ENCODE results near the gene ARHGAP27.
A peak's percentile ranks its signal among the peaks of the same experiment; 100 is the strongest.

The ARHGAP27 gene

DNA sequence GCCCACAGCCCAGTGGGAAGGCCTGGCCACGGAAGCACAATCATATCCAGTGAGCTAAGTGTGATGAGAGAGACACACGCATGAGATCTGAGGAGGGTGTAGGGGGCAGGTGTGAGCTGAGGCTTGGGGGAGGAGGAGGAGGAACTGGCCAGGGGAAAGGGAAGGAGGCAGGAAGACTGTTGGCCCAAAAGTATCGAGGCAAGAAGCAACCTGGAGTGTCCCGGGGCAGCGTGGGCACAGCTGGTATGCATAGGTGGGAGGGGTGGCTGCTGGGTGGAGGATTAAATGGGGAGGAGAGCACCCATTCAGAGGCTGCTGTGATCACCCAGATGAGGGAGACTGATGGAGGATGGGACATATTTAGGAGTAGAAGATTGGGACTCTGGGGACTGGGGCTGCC is 41.4 kb downstream of the ARHGAP27 start:
- Histone ChIP-seq H3K9me3 (ENCODE audit: insufficient read depth, low read length) (no peaks in the 10 kb centered on the region), H3K9ac (ENCODE audit: insufficient read length, low read depth) (no peak overlapping the region), H3K4me3 (ENCODE audit: insufficient read length, low read depth) (no peak overlapping the region), H3K27me3 (ENCODE audit: insufficient read depth, insufficient read length) (no peaks in the 10 kb centered on the region), H3K4me1 (ENCODE audit: insufficient read depth, insufficient read length) (peaks cover 10% of the 10 kb centered on the region), H3K36me3 (ENCODE audit: insufficient read depth, insufficient read length, low read length) (peaks cover 7% of the 10 kb centered on the region)
- no peak for DNase-seq (ENCODE audit: low read depth, low spot score)
- TF ChIP-seq SUZ12 (IDR thresholded peaks at IDR 0.05; ENCODE audit: extremely low read depth, insufficient read depth, insufficient read length) = no peak
- TF ChIP-seq YY1 (IDR thresholded peaks at IDR 0.05; ENCODE audit: insufficient read depth, insufficient read length) = no peak
- TF ChIP-seq ZNF274 (IDR thresholded peaks at IDR 0.05; ENCODE audit: low read depth, low read length) = no peak

DNA sequence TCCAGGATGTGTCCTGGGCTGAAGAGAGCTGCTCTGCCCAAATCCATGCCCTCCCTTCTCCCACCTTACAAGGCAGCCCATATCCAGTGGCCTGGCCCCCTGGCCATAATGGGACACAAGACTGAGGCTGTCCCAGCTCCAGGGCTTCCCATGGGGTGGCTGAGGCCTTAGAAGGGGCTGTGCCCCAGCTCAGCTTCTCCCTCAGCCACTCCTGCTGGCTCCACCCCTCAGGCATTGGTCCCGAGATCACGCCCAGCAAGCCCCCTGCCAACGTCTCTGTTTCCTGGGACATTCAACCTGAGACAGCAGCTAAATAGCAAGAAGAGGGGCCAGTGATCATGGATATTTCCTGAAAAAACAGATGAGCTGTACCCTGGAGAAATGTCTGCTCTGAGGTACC is 43.3 kb downstream of the ARHGAP27 start:
- H3K4me1 ChIP-seq (ENCODE audit: insufficient read depth, insufficient read length) = peaks cover 4% of the 10 kb centered on the region
- DNase-seq (ENCODE audit: low read depth, low spot score) = no peak

DNA sequence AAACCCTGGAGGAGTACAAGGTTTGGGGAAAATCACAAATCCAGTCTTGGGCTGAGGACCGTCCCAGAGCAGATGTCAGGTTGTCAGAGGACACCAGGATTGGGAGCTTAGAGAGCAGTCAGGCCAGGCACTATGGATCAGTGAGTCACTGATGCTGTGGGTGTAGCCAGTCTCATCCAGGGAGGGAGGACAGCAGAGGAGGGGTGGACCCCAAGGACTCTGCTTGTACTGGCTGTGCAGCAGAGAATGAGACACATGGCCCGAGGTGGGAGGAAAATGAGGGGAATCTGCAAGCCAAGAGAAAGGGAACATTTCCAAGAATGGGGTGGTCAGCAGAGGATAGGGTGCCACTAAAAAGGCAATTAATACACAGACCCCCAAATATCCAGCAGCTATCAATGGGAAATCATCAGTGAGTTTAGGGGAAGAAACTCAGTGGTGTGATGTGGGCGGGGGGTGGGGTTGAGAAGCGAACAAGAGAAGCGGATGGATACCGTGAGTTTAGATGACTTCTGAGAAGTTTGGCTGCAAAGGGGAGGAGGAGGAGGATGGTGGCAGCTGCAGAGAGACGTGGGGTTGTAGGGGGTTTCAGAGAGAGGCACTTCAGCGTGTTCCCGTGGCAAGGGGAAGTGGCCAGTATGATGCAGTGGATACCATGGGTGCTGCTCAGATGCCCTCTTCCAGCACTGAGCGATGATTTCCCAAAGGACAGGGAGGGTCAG is 43.9 kb downstream of the ARHGAP27 start:
- H3K4me3 ChIP-seq (ENCODE audit: insufficient read length, low read depth) = no peak overlapping the region
- peaks cover 4% of the 10 kb centered on the region for H3K4me1 ChIP-seq (ENCODE audit: insufficient read depth, insufficient read length)

More for the DNA sequence above, 43.3 kb downstream of the ARHGAP27 start:
- Histone ChIP-seq H3K27me3 (ENCODE audit: insufficient read depth, insufficient read length) (no peaks in the 10 kb centered on the region), H3K4me3 (ENCODE audit: insufficient read length, low read depth) (no peak overlapping the region), H3K9ac (ENCODE audit: insufficient read length, low read depth) (no peak overlapping the region), H3K9me3 (ENCODE audit: insufficient read depth, low read length) (no peaks in the 10 kb centered on the region), H3K36me3 (ENCODE audit: insufficient read depth, insufficient read length, low read length) (peaks cover 3% of the 10 kb centered on the region)
- no peak for TF ChIP-seq SUZ12 (IDR thresholded peaks at IDR 0.05; ENCODE audit: extremely low read depth, insufficient read depth, insufficient read length)
- no peak for TF ChIP-seq YY1 (IDR thresholded peaks at IDR 0.05; ENCODE audit: insufficient read depth, insufficient read length)
- TF ChIP-seq ZNF274 (IDR thresholded peaks at IDR 0.05; ENCODE audit: low read depth, low read length) = no peak

DNA sequence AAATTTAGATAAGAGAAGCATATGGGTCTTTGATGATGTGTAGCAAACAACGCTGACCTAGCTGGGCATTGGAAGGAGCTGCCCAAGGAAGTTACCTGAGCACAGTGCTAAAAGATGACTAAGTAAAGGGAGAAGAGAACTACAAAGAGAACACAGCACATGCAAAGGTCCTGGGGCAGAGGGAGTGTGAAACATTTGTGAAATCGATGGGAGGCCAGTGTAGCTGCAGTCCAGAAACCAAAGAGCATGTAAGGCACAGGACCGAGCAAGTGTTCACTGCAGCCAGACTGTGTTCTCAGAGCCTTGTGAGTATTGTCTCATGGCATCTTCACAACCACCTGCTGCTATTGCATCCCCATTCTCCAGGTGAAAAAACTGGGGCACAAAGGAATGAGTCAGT is 44.9 kb downstream of the ARHGAP27 start:
- Histone ChIP-seq H3K4me3 (ENCODE audit: insufficient read length, low read depth) (no peak overlapping the region), H3K4me1 (ENCODE audit: insufficient read depth, insufficient read length) (peaks cover 4% of the 10 kb centered on the region), H3K9me3 (ENCODE audit: insufficient read depth, low read length) (no peaks in the 10 kb centered on the region), H3K27me3 (ENCODE audit: insufficient read depth, insufficient read length) (no peaks in the 10 kb centered on the region), H3K36me3 (ENCODE audit: insufficient read depth, insufficient read length, low read length) (no peaks in the 10 kb centered on the region), H3K9ac (ENCODE audit: insufficient read length, low read depth) (no peak overlapping the region)
- TF ChIP-seq SUZ12 (IDR thresholded peaks at IDR 0.05; ENCODE audit: extremely low read depth, insufficient read depth, insufficient read length) (no peak), YY1 (IDR thresholded peaks at IDR 0.05; ENCODE audit: insufficient read depth, insufficient read length) (no peak), ZNF274 (IDR thresholded peaks at IDR 0.05; ENCODE audit: low read depth, low read length) (no peak)
- no peak for DNase-seq (ENCODE audit: low read depth, low spot score)

More for the DNA sequence above, 43.9 kb downstream of the ARHGAP27 start:
- no peak for TF ChIP-seq YY1 (IDR thresholded peaks at IDR 0.05; ENCODE audit: insufficient read depth, insufficient read length)
- TF ChIP-seq SUZ12 (IDR thresholded peaks at IDR 0.05; ENCODE audit: extremely low read depth, insufficient read depth, insufficient read length) = no peak
- no peak for TF ChIP-seq ZNF274 (IDR thresholded peaks at IDR 0.05; ENCODE audit: low read depth, low read length)
- DNase-seq (ENCODE audit: low read depth, low spot score) = no peak
- Histone ChIP-seq H3K36me3 (ENCODE audit: insufficient read depth, insufficient read length, low read length) (no peaks in the 10 kb centered on the region), H3K9me3 (ENCODE audit: insufficient read depth, low read length) (no peaks in the 10 kb centered on the region), H3K9ac (ENCODE audit: insufficient read length, low read depth) (no peak overlapping the region), H3K27me3 (ENCODE audit: insufficient read depth, insufficient read length) (no peaks in the 10 kb centered on the region)

DNA sequence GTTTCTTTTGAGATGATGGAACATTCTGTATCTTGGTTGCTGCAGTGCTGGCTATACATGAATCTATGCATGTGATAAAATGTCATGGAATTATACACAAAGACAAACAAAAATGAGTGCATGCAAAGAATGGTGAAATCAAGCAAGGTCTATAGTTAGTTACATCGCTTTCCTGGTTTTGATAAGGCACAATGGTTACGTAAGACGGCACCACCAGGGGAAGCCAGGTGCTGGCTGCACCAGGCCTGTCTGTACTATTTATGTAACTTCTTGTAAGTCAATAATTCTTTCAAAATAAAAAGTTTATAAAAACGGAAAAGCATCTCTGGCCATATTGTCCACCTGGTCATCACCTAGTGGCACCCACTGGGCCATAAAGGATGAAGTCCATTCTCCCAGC is 46.5 kb downstream of the ARHGAP27 start:
- Histone ChIP-seq H3K27me3 (ENCODE audit: insufficient read depth, insufficient read length) (no peaks in the 10 kb centered on the region), H3K4me1 (ENCODE audit: insufficient read depth, insufficient read length) (peaks cover 4% of the 10 kb centered on the region), H3K4me3 (ENCODE audit: insufficient read length, low read depth) (no peak overlapping the region), H3K9me3 (ENCODE audit: insufficient read depth, low read length) (no peaks in the 10 kb centered on the region), H3K36me3 (ENCODE audit: insufficient read depth, insufficient read length, low read length) (no peaks in the 10 kb centered on the region), H3K9ac (ENCODE audit: insufficient read length, low read depth) (no peak overlapping the region)
- TF ChIP-seq YY1 (IDR thresholded peaks at IDR 0.05; ENCODE audit: insufficient read depth, insufficient read length) = no peak
- TF ChIP-seq ZNF274 (IDR thresholded peaks at IDR 0.05; ENCODE audit: low read depth, low read length) = no peak
- no peak for TF ChIP-seq SUZ12 (IDR thresholded peaks at IDR 0.05; ENCODE audit: extremely low read depth, insufficient read depth, insufficient read length)
- DNase-seq (ENCODE audit: low read depth, low spot score) = no peak

DNA sequence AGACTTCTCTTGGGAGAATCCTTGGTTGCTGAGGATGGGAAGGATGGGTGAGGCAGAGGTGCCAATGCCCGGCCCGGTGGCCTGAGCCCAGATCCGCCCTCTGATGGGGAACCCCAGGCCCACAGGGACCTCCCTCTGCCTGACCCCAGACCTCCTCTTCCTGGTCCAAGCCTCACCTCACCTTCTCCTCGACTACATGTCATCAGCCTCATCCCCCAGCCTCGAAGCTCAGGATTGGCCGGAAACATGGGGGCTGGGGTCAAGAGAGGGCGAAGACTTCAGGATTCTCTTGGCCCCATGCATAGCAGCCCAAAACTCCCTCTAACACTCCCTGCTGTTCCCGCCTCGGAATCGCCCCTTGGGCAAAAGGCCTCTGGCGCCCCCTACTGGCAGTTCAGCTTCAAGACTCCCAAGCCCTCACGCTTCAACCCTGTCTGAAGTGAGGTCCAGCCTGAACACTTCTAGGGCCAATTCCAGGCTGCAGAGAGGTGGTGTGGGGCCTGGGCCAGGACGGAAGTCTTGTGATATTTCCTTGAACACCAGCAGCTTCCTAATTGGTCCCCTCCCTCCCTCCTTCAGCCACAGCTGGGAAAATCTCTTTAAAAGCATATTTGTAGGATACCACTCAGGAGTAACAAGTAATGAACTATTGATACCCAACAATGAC is 47.2 kb downstream of the ARHGAP27 start:
- DNase-seq (ENCODE audit: low read depth, low spot score) = peak; percentile 74

DNA sequence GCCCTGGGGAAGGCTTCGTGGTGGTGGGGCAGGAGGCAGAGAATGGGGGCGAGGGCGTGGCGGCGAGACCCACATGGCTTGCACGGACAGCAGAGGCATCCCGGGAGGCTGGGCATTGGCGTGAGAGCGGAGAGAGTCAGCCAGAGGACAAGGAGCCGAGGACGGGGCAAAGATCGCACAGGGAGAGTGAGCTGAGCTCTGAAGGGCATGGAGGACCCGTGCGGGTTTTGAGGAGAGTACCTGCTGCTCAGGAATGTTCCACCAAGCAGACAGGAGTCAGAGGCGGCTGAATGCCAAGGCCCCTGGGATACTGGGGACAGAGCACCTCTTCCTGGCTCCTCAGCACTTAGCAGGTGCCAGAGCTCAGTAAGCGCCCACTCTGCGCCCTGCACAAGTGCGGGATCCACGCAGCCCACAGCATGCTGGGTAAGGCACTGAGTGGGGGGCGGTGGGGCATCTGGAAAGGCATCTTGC is 47.8 kb downstream of the ARHGAP27 start:
- Histone ChIP-seq H3K9me3 (ENCODE audit: insufficient read depth, low read length) (no peaks in the 10 kb centered on the region), H3K27me3 (ENCODE audit: insufficient read depth, insufficient read length) (no peaks in the 10 kb centered on the region), H3K9ac (ENCODE audit: insufficient read length, low read depth) (peak overlapping the region; percentile 34), H3K4me3 (ENCODE audit: insufficient read length, low read depth) (no peak overlapping the region), H3K4me1 (ENCODE audit: insufficient read depth, insufficient read length) (peaks cover 7% of the 10 kb centered on the region), H3K36me3 (ENCODE audit: insufficient read depth, insufficient read length, low read length) (no peaks in the 10 kb centered on the region)
- TF ChIP-seq YY1 (IDR thresholded peaks at IDR 0.05; ENCODE audit: insufficient read depth, insufficient read length) = no peak
- no peak for TF ChIP-seq ZNF274 (IDR thresholded peaks at IDR 0.05; ENCODE audit: low read depth, low read length)
- TF ChIP-seq SUZ12 (IDR thresholded peaks at IDR 0.05; ENCODE audit: extremely low read depth, insufficient read depth, insufficient read length) = no peak
- DNase-seq (ENCODE audit: low read depth, low spot score) = no peak

More for the DNA sequence above, 47.2 kb downstream of the ARHGAP27 start:
- Histone ChIP-seq H3K36me3 (ENCODE audit: insufficient read depth, insufficient read length, low read length) (no peaks in the 10 kb centered on the region), H3K9me3 (ENCODE audit: insufficient read depth, low read length) (no peaks in the 10 kb centered on the region), H3K4me3 (ENCODE audit: insufficient read length, low read depth) (no peak overlapping the region), H3K9ac (ENCODE audit: insufficient read length, low read depth) (peak overlapping the region; percentile 33), H3K4me1 (ENCODE audit: insufficient read depth, insufficient read length) (peaks cover 7% of the 10 kb centered on the region), H3K27me3 (ENCODE audit: insufficient read depth, insufficient read length) (no peaks in the 10 kb centered on the region)
- TF ChIP-seq ZNF274 (IDR thresholded peaks at IDR 0.05; ENCODE audit: low read depth, low read length) = no peak
- no peak for TF ChIP-seq YY1 (IDR thresholded peaks at IDR 0.05; ENCODE audit: insufficient read depth, insufficient read length)
- no peak for TF ChIP-seq SUZ12 (IDR thresholded peaks at IDR 0.05; ENCODE audit: extremely low read depth, insufficient read depth, insufficient read length)
